Measurements from ENCODE around the gene MMP21. TPM values are rescaled to one million over a fixed set of nuclear protein-coding genes. Genes with fewer than 3 reads are reported as not detected.

The MMP21 gene
- total and polyA plus RNA-seq, 2 of the 13 experiments (the other 11 are each of a cell fraction or from before 2014, with no cell fraction given), result not detected

- TF ChIP-seq YY1 (IDR thresholded peaks at IDR 0.05; ENCODE audit: insufficient read depth, insufficient replicate concordance, low read depth, low read length) (peak; percentile 47), ZNF124 (CRISPR knock-in tag; IDR thresholded peaks at IDR 0.05) (peak; percentile 19; the same call in 1 of the 2 replicates), ZBTB46 (CRISPR knock-in tag; IDR thresholded peaks at IDR 0.05; ENCODE audit: borderline replicate concordance) (no peak), ZNF558 (CRISPR knock-in tag; IDR thresholded peaks at IDR 0.05; ENCODE audit: borderline replicate concordance) (no peak; the same call in 1 of the 2 replicates), NFE2L2 (IDR thresholded peaks at IDR 0.05; ENCODE audit: low read length) (no peak), ZNF607 (CRISPR knock-in tag; IDR thresholded peaks at IDR 0.05; ENCODE audit: borderline replicate concordance) (peak; percentile 72), ATAD3A (CRISPR knock-in tag; IDR thresholded peaks at IDR 0.05) (0 out of 2 replicates have a peak, but pooled peaks have one; percentile 34), KDM3A (CRISPR knock-in tag; IDR thresholded peaks at IDR 0.05; ENCODE audit: low read depth) (no peak), ZNF768 (CRISPR knock-in tag; IDR thresholded peaks at IDR 0.05) (0 out of 2 replicates have a peak, but pooled peaks have one; percentile 42), ARHGAP35 (CRISPR knock-in tag; IDR thresholded peaks at IDR 0.05; ENCODE audit: borderline replicate concordance) (peak; percentile 65; the same call in 1 of the 2 replicates), DRAP1 (CRISPR knock-in tag; IDR thresholded peaks at IDR 0.05) (peak; percentile 98), ZNF281 (CRISPR knock-in tag; IDR thresholded peaks at IDR 0.05; ENCODE audit: borderline replicate concordance) (0 out of 2 replicates have a peak, but pooled peaks have one; percentile 24), TRAFD1 (CRISPR knock-in tag; IDR thresholded peaks at IDR 0.05; ENCODE audit: borderline replicate concordance) (no peak; the same call in 1 of the 2 replicates), ZNF75D (CRISPR knock-in tag; IDR thresholded peaks at IDR 0.05; ENCODE audit: borderline replicate concordance) (no peak), CERS6 (CRISPR knock-in tag; IDR thresholded peaks at IDR 0.05) (0 out of 2 replicates have a peak, but pooled peaks have one; percentile 24), TCF7L2 (IDR thresholded peaks at IDR 0.05; ENCODE audit: low read depth, low read length) (no peak), STAT5B (CRISPR knock-in tag; IDR thresholded peaks at IDR 0.05) (no peak), MED8 (CRISPR knock-in tag; IDR thresholded peaks at IDR 0.05; ENCODE audit: insufficient replicate concordance) (peak; percentile 37), ZNF274 (CRISPR knock-in tag; IDR thresholded peaks at IDR 0.05) (peak; percentile 86), ZNF430 (CRISPR knock-in tag; IDR thresholded peaks at IDR 0.05) (peak; percentile 46), ZNF44 (CRISPR knock-in tag; IDR thresholded peaks at IDR 0.05) (no peak; the same call in 1 of the 2 replicates)
These were observed 56.2 kb downstream of the MMP21 start, which contains the start of gene EDRF1 (continued) for GRCh38 chr10:125719173-125720001.
